Neuronal stem cell (in vitro differentiated cells): Measurements from ENCODE around the gene RXFP1.

Source experiments
- DNase-seq: peaks from one replicate; pipeline ENCODE4 v3.0.0-alpha.2; 2013; ENCODE audit warnings: low spot score
- H2AFZ ChIP-seq: one replicate; pipeline ENCODE4 v1.6.1; 2013; ENCODE audit warnings: mild to moderate bottlenecking, low read length, inconsistent platforms
- H2AK5ac ChIP-seq: 2 replicates; pipeline ENCODE4 v1.6.1; 2013; ENCODE audit warnings: low read depth, mild to moderate bottlenecking, inconsistent platforms, low read length, moderate library complexity, mixed read lengths
- H2BK120ac ChIP-seq: 2 replicates; pipeline ENCODE4 v1.6.1; 2013; ENCODE audit warnings: low read depth, mild to moderate bottlenecking, inconsistent platforms, low read length, moderate library complexity, mixed read lengths
- H2BK12ac ChIP-seq: one replicate; pipeline ENCODE4 v1.6.1; 2013; ENCODE audit warnings: low read length, inconsistent platforms
- H2BK15ac ChIP-seq: 2 replicates; pipeline ENCODE4 v1.6.1; 2013; ENCODE audit warnings: mild to moderate bottlenecking, low read length, inconsistent platforms, mixed read lengths
- H2BK5ac ChIP-seq: one replicate; pipeline ENCODE4 v1.6.1; 2013; ENCODE audit warnings: inconsistent platforms, mild to moderate bottlenecking, low read length, moderate library complexity
- H3K14ac ChIP-seq: one replicate; pipeline ENCODE4 v1.6.1; 2013; ENCODE audit warnings: low read length, inconsistent platforms
- H3K18ac ChIP-seq: 2 replicates; pipeline ENCODE4 v1.6.1; 2013; ENCODE audit warnings: low read length, inconsistent platforms
- H3K23ac ChIP-seq: 2 replicates; pipeline ENCODE4 v1.6.1; 2013; ENCODE audit warnings: low read depth, mild to moderate bottlenecking, mixed read lengths, low read length, inconsistent platforms; ENCODE audit not compliant: poor library complexity
- H3K27ac ChIP-seq: replicated peaks from 3 replicates; pipeline ENCODE4 v1.5.1; 2013; ENCODE audit warnings: low read length, inconsistent platforms
- H3K27me3 ChIP-seq, 3 experiments: 2 replicates each; pipeline ENCODE4 v1.6.1; 2013; ENCODE audit warnings: low read length in 3 of 3, mild to moderate bottlenecking in 2 of 3, inconsistent platforms in 1 of 3, low read depth in 1 of 3, mixed read lengths in 1 of 3, moderate library complexity in 1 of 3; ENCODE audit not compliant: control insufficient read depth in 3 of 3, insufficient read depth in 3 of 3
- H3K36me3 ChIP-seq, 2 donors: replicated peaks in 1 of 2; 2 replicates each; pipeline ENCODE4 v1.6.1; 2013; ENCODE audit warnings: low read length in 2 of 2; ENCODE audit not compliant: control insufficient read depth in 2 of 2, insufficient read depth in 2 of 2
- H3K4ac ChIP-seq: 2 replicates; pipeline ENCODE4 v1.6.1; 2013; ENCODE audit warnings: inconsistent platforms, mild to moderate bottlenecking, low read length, moderate library complexity
- H3K4me1 ChIP-seq, 2 donors: 1 replicate in 1 of 2; 2 replicates in 1 of 2; pipeline ENCODE4 v1.6.1; 2013; ENCODE audit warnings: low read length in 2 of 2, low read depth in 1 of 2; ENCODE audit not compliant: control insufficient read depth in 2 of 2, insufficient read depth in 1 of 2
- H3K4me2 ChIP-seq: one replicate; pipeline ENCODE4 v1.6.1; 2013; ENCODE audit warnings: mild to moderate bottlenecking, low read length, inconsistent platforms; ENCODE audit not compliant: insufficient read depth, poor library complexity, severe bottlenecking
- H3K4me3 ChIP-seq, 2 donors: 2 replicates each; pipeline ENCODE4 v1.5.1; 2013; ENCODE audit warnings: low read length in 2 of 2, mild to moderate bottlenecking in 2 of 2, inconsistent platforms in 1 of 2, moderate library complexity in 1 of 2
- H3K79me1 ChIP-seq: one replicate; pipeline ENCODE4 v1.6.1; 2013; ENCODE audit warnings: low read depth, mild to moderate bottlenecking, inconsistent platforms, low read length, moderate library complexity
- H3K9ac ChIP-seq: one replicate; pipeline ENCODE4 v1.6.1; 2013; ENCODE audit warnings: mild to moderate bottlenecking, low read depth, low read length, inconsistent platforms; ENCODE audit not compliant: poor library complexity
- H3K9me3 ChIP-seq, 2 donors: replicated peaks in 1 of 2; 2 replicates each; pipeline versions ENCODE3 to v1.6.1; 2013; ENCODE audit warnings: low read length in 2 of 2, mild to moderate bottlenecking in 2 of 2, inconsistent platforms in 1 of 2, low read depth in 1 of 2, mixed read lengths in 1 of 2, moderate library complexity in 1 of 2; ENCODE audit not compliant: control insufficient read depth in 2 of 2, insufficient read depth in 1 of 2
- H4K8ac ChIP-seq: one replicate; pipeline ENCODE4 v1.6.1; 2013; ENCODE audit warnings: low read depth, mild to moderate bottlenecking, inconsistent platforms, low read length, moderate library complexity
- H4K91ac ChIP-seq: one replicate; pipeline ENCODE4 v1.6.1; 2013; ENCODE audit warnings: low read length, low read depth, mild to moderate bottlenecking, inconsistent platforms; ENCODE audit not compliant: poor library complexity
- WGBS, 2 donors: extraction: QIAGEN DNeasy Blood & Tissue Kit; methylation state at CpG; one replicate each; pipeline ENCODE4 v1.1.7; 2013; ENCODE audit warnings: missing lambda C conversion rate in 2 of 2, mixed read lengths in 1 of 2; ENCODE audit not compliant: insufficient read length in 2 of 2, insufficient replicate concordance in 1 of 2; ENCODE audit errors: extremely low coverage in 2 of 2; 5-methylcytosine and 5-hydroxymethylcytosine counted together

The RXFP1 gene

GRCh38 chr4:158572608-158573007 is 50.9 kb downstream of the RXFP1 start:
- Histone ChIP-seq H3K18ac (no peak overlapping the region), H3K9me3 (no peaks in the 10 kb centered on the region), H2BK15ac (no peak overlapping the region), H3K4me3 (no peak overlapping the region), H3K79me1 (no peaks in the 10 kb centered on the region), H3K14ac (no peak overlapping the region), H3K27ac (no peak overlapping the region), H4K8ac (no peak overlapping the region), H2BK120ac (no peak overlapping the region), H3K4me1 (no peaks in the 10 kb centered on the region), H2AFZ (no peak overlapping the region), H2BK5ac (no peak overlapping the region), H2BK12ac (no peak overlapping the region), H3K27me3 (no peaks in the 10 kb centered on the region), H3K4me2 (no peak overlapping the region), H2AK5ac (no peak overlapping the region), H3K4ac (no peak overlapping the region), H3K9ac (no peak overlapping the region), H3K36me3 (no peaks in the 10 kb centered on the region), H3K23ac (no peak overlapping the region), H4K91ac (no peak overlapping the region)
- DNase-seq, result no peak
- WGBS, 2 donors, result no CpG with 5 or more reads among the region's 7 CpGs

- Histone ChIP-seq H2BK120ac (no peak overlapping the region), H3K4me2 (no peak overlapping the region), H2AFZ (no peak overlapping the region), H4K8ac (no peak overlapping the region), H3K79me1 (no peaks in the 10 kb centered on the region), H3K27ac (no peak overlapping the region), H2AK5ac (no peak overlapping the region), H2BK5ac (no peak overlapping the region), H2BK15ac (no peak overlapping the region), H4K91ac (no peak overlapping the region), H3K4me1 (no peaks in the 10 kb centered on the region), H3K9me3 (no peaks in the 10 kb centered on the region), H2BK12ac (no peak overlapping the region), H3K9ac (no peak overlapping the region), H3K27me3 (no peaks in the 10 kb centered on the region), H3K23ac (no peak overlapping the region), H3K4me3 (no peak overlapping the region), H3K18ac (no peak overlapping the region), H3K4ac (no peak overlapping the region), H3K14ac (no peak overlapping the region), H3K36me3 (no peaks in the 10 kb centered on the region)
- WGBS, 2 donors, result no CpG with 5 or more reads among the region's 1 CpG
- DNase-seq, result no peak
Measured at GRCh38 chr4:158578476-158578875, 56.8 kb downstream of the RXFP1 start.

GRCh38 chr4:158580064-158580463 is 58.4 kb downstream of the RXFP1 start:
- WGBS, 2 donors, result no CpG with 5 or more reads among the region's 1 CpG
- no peak overlapping the region for H3K9ac ChIP-seq
- no peaks in the 10 kb centered on the region for H3K36me3 ChIP-seq
- no peak overlapping the region for H2AK5ac ChIP-seq
- no peak overlapping the region for H3K4me2 ChIP-seq
- H3K4me1 ChIP-seq, result no peaks in the 10 kb centered on the region
- no peak overlapping the region for H2AFZ ChIP-seq
- H2BK12ac ChIP-seq, result no peak overlapping the region
- no peak overlapping the region for H2BK15ac ChIP-seq
- H3K4ac ChIP-seq, result no peak overlapping the region
- H3K27me3 ChIP-seq, result no peaks in the 10 kb centered on the region
- no peak overlapping the region for H3K27ac ChIP-seq
- H4K8ac ChIP-seq, result no peak overlapping the region
- H2BK5ac ChIP-seq, result no peak overlapping the region
- DNase-seq, result no peak
- H3K4me3 ChIP-seq, result no peak overlapping the region
- H3K9me3 ChIP-seq, result no peaks in the 10 kb centered on the region
- H3K18ac ChIP-seq, result no peak overlapping the region
- no peak overlapping the region for H3K14ac ChIP-seq
- no peak overlapping the region for H2BK120ac ChIP-seq
- no peak overlapping the region for H3K23ac ChIP-seq
- no peaks in the 10 kb centered on the region for H3K79me1 ChIP-seq
- no peak overlapping the region for H4K91ac ChIP-seq

- Histone ChIP-seq H3K4me1 (no peaks in the 10 kb centered on the region), H2BK15ac (no peak overlapping the region), H3K4me2 (no peak overlapping the region), H3K4me3 (no peak overlapping the region), H3K79me1 (no peaks in the 10 kb centered on the region), H3K23ac (no peak overlapping the region), H3K9me3 (no peaks in the 10 kb centered on the region), H2AK5ac (no peak overlapping the region), H3K4ac (no peak overlapping the region), H3K18ac (no peak overlapping the region), H2BK120ac (no peak overlapping the region), H3K14ac (no peak overlapping the region), H2BK5ac (no peak overlapping the region), H4K91ac (no peak overlapping the region), H2AFZ (no peak overlapping the region), H3K27ac (no peak overlapping the region), H3K27me3 (no peaks in the 10 kb centered on the region), H4K8ac (no peak overlapping the region), H3K9ac (no peak overlapping the region), H2BK12ac (no peak overlapping the region), H3K36me3 (no peaks in the 10 kb centered on the region)
- no peak for DNase-seq
Measured at GRCh38 chr4:158581161-158581560, 59.5 kb downstream of the RXFP1 start.
